A673 (cell line): ENCODE results near the gene SNAI3.

Source experiments
- EZH2 ChIP-seq: fragments of 200-600 bp; sonication (generic); IDR thresholded peaks from 2 replicates; pipeline ENCODE4 v1.6.1; 2017; ENCODE audit warnings: borderline replicate concordance, low read depth, mild to moderate bottlenecking, mixed read lengths, antibody characterized with exemption, low read length; ENCODE audit not compliant: poor library complexity, severe bottlenecking
- TF ChIP-seq, protein P1 (sequence below): fragments of 300-800, 200-600 bp; sonication (generic); conservative IDR thresholded peaks from 2 replicates; pipeline ENCODE4 v1.5.1; 2017; ENCODE audit warnings: low read depth, mild to moderate bottlenecking, antibody characterized with exemption, low read length, moderate library complexity, mixed read lengths

GRCh38 chr16:88730632-88731607, 44.6 kb upstream of the SNAI3 start:
- TF ChIP-seq, protein P1, sequence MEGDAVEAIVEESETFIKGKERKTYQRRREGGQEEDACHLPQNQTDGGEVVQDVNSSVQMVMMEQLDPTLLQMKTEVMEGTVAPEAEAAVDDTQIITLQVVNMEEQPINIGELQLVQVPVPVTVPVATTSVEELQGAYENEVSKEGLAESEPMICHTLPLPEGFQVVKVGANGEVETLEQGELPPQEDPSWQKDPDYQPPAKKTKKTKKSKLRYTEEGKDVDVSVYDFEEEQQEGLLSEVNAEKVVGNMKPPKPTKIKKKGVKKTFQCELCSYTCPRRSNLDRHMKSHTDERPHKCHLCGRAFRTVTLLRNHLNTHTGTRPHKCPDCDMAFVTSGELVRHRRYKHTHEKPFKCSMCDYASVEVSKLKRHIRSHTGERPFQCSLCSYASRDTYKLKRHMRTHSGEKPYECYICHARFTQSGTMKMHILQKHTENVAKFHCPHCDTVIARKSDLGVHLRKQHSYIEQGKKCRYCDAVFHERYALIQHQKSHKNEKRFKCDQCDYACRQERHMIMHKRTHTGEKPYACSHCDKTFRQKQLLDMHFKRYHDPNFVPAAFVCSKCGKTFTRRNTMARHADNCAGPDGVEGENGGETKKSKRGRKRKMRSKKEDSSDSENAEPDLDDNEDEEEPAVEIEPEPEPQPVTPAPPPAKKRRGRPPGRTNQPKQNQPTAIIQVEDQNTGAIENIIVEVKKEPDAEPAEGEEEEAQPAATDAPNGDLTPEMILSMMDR: no peak
- TF ChIP-seq EZH2: no peak
